ENCODE measurements around the gene OR2Z1.

GRCh38 chr19:8699908-8700307, 21.5 kb upstream of the OR2Z1 start:
- TF ChIP-seq CTCF (conservative IDR thresholded peaks at IDR 0.05; ENCODE audit: low read depth, low read length) (no peak), EZH2 (IDR thresholded peaks at IDR 0.05; ENCODE audit: borderline replicate concordance, low read depth, low read length, poor library complexity, severe bottlenecking) (no peak)

All from A673 (cell line).